ENCODE results near the gene EMX1. TPM values are rescaled to one million over a fixed set of nuclear protein-coding genes. Genes with fewer than 3 reads are reported as not detected.

The EMX1 gene
- total RNA-seq, 2 experiments from 2014 or later = not detected

GRCh38 chr2:72964146-72964525 lies 46.8 kb downstream of the EMX1 start:
- Histone ChIP-seq H4K20me1 (ENCODE audit: insufficient read depth, low read length) (no peaks in the 10 kb centered on the region), H3K36me3 (ENCODE audit: insufficient read depth, low read length) (no peaks in the 10 kb centered on the region), H3K9me3 (ENCODE audit: low read length) (no peaks in the 10 kb centered on the region), H2AFZ (ENCODE audit: low read length) (no peak overlapping the region), H3K4me3 (ENCODE audit: low read depth, low read length, poor library complexity, severe bottlenecking) (no peak overlapping the region), H3K79me2 (ENCODE audit: insufficient read depth, low read depth, low read length) (no peaks in the 10 kb centered on the region), H3K27ac (ENCODE audit: low read depth, low read length, poor library complexity, severe bottlenecking) (no peak overlapping the region), H3K9me2 (ENCODE audit: insufficient read depth, low read length) (no peaks in the 10 kb centered on the region), H3K4me1 (ENCODE audit: insufficient read depth, low read length, poor library complexity, severe bottlenecking) (no peaks in the 10 kb centered on the region), H3K4me2 (ENCODE audit: low read length) (no peak overlapping the region)
- no TSS peak for BruUV-seq (replicated peaks)
- POLR2A ChIA-PET = no interaction called here
- TF ChIP-seq CTCF (conservative IDR thresholded peaks at IDR 0.05; ENCODE audit: low read length) (no peak), EZH2phosphoT487 (IDR thresholded peaks at IDR 0.05; ENCODE audit: borderline replicate concordance, low read depth, low read length) (no peak)
- CTCF ChIA-PET (ENCODE audit: unreplicated experiment) = no interaction called here
- intact Hi-C loops (cut with micrococcal nuclease; ENCODE audit: unreplicated experiment) = no loop called here
- DNase-seq (ENCODE audit: low spot score) = no peak

- ChIA-PET CTCF (ENCODE audit: unreplicated experiment) (no interaction called here), POLR2A (no interaction called here)
- no peak for DNase-seq (ENCODE audit: low spot score)
Observed at GRCh38 chr2:72965016-72965415, 47.7 kb downstream of the EMX1 start.

More at GRCh38 chr2:72965016-72965415, 47.7 kb downstream of the EMX1 start:
- Histone ChIP-seq H2AFZ (ENCODE audit: low read length) (no peak overlapping the region), H3K4me2 (ENCODE audit: low read length) (no peak overlapping the region), H3K9me3 (ENCODE audit: low read length) (no peaks in the 10 kb centered on the region), H3K36me3 (ENCODE audit: insufficient read depth, low read length) (no peaks in the 10 kb centered on the region), H3K79me2 (ENCODE audit: insufficient read depth, low read depth, low read length) (no peaks in the 10 kb centered on the region), H3K27ac (ENCODE audit: low read depth, low read length, poor library complexity, severe bottlenecking) (no peak overlapping the region), H3K9me2 (ENCODE audit: insufficient read depth, low read length) (no peaks in the 10 kb centered on the region), H3K4me1 (ENCODE audit: insufficient read depth, low read length, poor library complexity, severe bottlenecking) (no peaks in the 10 kb centered on the region), H4K20me1 (ENCODE audit: insufficient read depth, low read length) (no peaks in the 10 kb centered on the region), H3K4me3 (ENCODE audit: low read depth, low read length, poor library complexity, severe bottlenecking) (no peak overlapping the region)
- no TSS peak for BruUV-seq (replicated peaks)
- TF ChIP-seq EZH2phosphoT487 (IDR thresholded peaks at IDR 0.05; ENCODE audit: borderline replicate concordance, low read depth, low read length) (no peak), CTCF (conservative IDR thresholded peaks at IDR 0.05; ENCODE audit: low read length) (no peak)
- intact Hi-C loops (cut with micrococcal nuclease; ENCODE audit: unreplicated experiment) = no loop called here
